ENCODE measurements around the gene ADAM29. TPM values are rescaled to one million over a fixed set of nuclear protein-coding genes. Genes with fewer than 3 reads are reported as not detected.

ADAM29 gene
- total and polyA plus RNA-seq, 2 donors (not counting 1 experiment from before 2014, with no cell fraction given) = not detected

DNA sequence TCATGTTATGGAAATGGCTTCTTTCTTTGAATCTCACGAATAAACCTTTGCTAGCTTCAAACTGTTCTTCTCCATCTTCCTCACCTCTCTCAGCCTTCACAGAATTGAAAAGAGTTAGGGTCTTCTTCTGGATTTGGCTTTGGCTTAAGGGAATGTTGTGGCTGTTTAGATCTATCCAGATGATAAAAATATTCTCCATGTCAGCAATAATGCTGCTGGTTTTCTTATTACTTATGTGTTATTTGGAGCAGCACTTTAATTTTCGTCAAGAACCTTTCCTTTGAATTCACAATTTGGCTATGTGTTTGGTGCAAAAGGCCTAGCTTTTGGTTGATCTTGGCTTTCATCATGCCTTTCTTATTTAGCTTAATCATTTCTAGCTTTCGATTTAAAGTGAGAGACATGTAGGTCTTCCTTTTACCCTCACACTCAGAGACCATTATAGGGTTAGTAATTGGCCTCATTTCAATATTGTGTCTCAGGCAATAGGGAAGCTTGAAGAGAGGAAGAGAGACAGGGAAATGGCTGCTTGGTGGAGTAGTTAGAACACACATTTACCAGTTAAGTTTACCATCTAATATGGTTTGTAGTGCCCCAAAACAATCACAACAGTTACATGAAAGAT is 5.1 kb upstream of the ADAM29 start:
- H3K4me3 ChIP-seq (ENCODE audit: control extremely low read depth in 1 of 5, extremely low read depth in 1 of 5, insufficient read depth in 1 of 5, low read depth in 2 of 5, low read length in 4 of 5) = no peak overlapping the region
- H3K27me3 ChIP-seq (replicated peaks in 1 of 4; ENCODE audit: control extremely low read depth in 1 of 4, control insufficient read depth in 3 of 4, insufficient read depth in 4 of 4, low read length in 3 of 4) = no peaks in the 10 kb centered on the region
- peaks cover 2% of the 10 kb centered on the region for H3K9me3 Mint-ChIP-seq (ENCODE audit: insufficient read depth)
- ChIA-PET CTCF (no interaction called here), POLR2A (no interaction called here)
- H3K27me3 Mint-ChIP-seq = no peaks in the 10 kb centered on the region
- H3K9ac ChIP-seq (ENCODE audit: low read length) = no peak overlapping the region
- H2AFZ ChIP-seq (ENCODE audit: insufficient read depth, low read depth, low read length, poor library complexity, severe bottlenecking) = no peak overlapping the region
- H3K4me3 Mint-ChIP-seq = no peak overlapping the region
- no peaks in the 10 kb centered on the region for H3K4me1 ChIP-seq (ENCODE audit: control insufficient read depth in 2 of 2, insufficient read depth in 2 of 2, low read length in 2 of 2)
- no peaks in the 10 kb centered on the region for H4K20me1 ChIP-seq (ENCODE audit: control insufficient read depth, insufficient read depth, low read length, poor library complexity, severe bottlenecking)
- ATAC-seq (ENCODE audit: low read depth) (no peak), DNase-seq (no peak)
- peaks cover 8% of the 10 kb centered on the region for H3K4me1 Mint-ChIP-seq
- TF ChIP-seq, protein P1, sequence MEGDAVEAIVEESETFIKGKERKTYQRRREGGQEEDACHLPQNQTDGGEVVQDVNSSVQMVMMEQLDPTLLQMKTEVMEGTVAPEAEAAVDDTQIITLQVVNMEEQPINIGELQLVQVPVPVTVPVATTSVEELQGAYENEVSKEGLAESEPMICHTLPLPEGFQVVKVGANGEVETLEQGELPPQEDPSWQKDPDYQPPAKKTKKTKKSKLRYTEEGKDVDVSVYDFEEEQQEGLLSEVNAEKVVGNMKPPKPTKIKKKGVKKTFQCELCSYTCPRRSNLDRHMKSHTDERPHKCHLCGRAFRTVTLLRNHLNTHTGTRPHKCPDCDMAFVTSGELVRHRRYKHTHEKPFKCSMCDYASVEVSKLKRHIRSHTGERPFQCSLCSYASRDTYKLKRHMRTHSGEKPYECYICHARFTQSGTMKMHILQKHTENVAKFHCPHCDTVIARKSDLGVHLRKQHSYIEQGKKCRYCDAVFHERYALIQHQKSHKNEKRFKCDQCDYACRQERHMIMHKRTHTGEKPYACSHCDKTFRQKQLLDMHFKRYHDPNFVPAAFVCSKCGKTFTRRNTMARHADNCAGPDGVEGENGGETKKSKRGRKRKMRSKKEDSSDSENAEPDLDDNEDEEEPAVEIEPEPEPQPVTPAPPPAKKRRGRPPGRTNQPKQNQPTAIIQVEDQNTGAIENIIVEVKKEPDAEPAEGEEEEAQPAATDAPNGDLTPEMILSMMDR (IDR thresholded peaks at IDR 0.05) = no peak
- no peak for TF ChIP-seq EZH2 (IDR thresholded peaks at IDR 0.05; ENCODE audit: borderline replicate concordance, insufficient read depth, low read depth, low read length, poor library complexity, severe bottlenecking)
- no CpG with 5 or more reads among the region's 3 CpGs for WGBS (ENCODE audit: insufficient coverage)
- intact Hi-C loops (cut with micrococcal nuclease) = no loop called here
- peaks cover 0 to 7% (median 1%) of the 10 kb centered on the region in 3 donors for H3K9me3 ChIP-seq (ENCODE audit: control extremely low read depth in 1 of 3, control insufficient read depth in 2 of 3, insufficient read depth in 1 of 3, low read length in 2 of 3)
- no peak overlapping the region for H3K27ac Mint-ChIP-seq
- no peak overlapping the region for H3K27ac ChIP-seq (ENCODE audit: low read length in 2 of 2)
- H3K4me2 ChIP-seq (replicated peaks; ENCODE audit: low read depth, low read length, poor library complexity, severe bottlenecking) = no peak overlapping the region
- H3K79me2 ChIP-seq (ENCODE audit: control insufficient read depth, insufficient read depth, low read length) = no peaks in the 10 kb centered on the region
- no peaks in the 10 kb centered on the region for H3K36me3 ChIP-seq (replicated peaks in 1 of 2; ENCODE audit: control extremely low read depth in 1 of 2, control insufficient read depth in 1 of 2, extremely low read depth in 1 of 2, insufficient read depth in 2 of 2, low read length in 1 of 2)

DNA sequence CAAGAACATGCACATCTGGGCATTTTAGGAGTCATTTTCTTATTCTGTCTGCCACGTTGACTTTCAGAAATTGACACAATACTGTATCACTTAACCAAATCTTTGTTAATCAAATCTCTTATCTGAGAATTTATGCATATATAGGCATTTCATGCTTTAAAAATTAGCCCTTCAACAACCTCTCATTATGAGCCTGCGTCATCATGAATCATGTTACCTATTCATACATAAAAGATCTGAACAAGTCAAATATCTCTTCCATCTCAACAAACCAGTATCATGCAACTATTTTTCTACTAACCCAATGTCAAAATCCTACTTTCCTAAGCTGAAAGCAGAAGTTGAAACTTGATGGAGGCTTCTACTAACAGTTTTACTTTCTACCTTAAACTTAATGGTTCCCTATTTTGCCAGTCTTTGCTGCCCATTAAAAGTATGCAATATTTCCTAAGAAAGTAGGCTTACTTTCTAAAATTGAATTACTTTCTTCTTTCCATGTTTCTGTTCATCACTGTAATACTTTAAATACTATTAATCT is 1.8 kb downstream of the ADAM29 start:
- Histone ChIP-seq H3K27ac (ENCODE audit: low read length in 2 of 2) (no peak overlapping the region), H3K4me2 (replicated peaks; ENCODE audit: low read depth, low read length, poor library complexity, severe bottlenecking) (no peak overlapping the region), H4K20me1 (ENCODE audit: control insufficient read depth, insufficient read depth, low read length, poor library complexity, severe bottlenecking) (no peaks in the 10 kb centered on the region), H3K36me3 (replicated peaks in 1 of 2; ENCODE audit: control extremely low read depth in 1 of 2, control insufficient read depth in 1 of 2, extremely low read depth in 1 of 2, insufficient read depth in 2 of 2, low read length in 1 of 2) (no peaks in the 10 kb centered on the region), H3K4me1 (ENCODE audit: control insufficient read depth in 2 of 2, insufficient read depth in 2 of 2, low read length in 2 of 2) (no peaks in the 10 kb centered on the region), H3K27me3 (replicated peaks in 1 of 4; ENCODE audit: control extremely low read depth in 1 of 4, control insufficient read depth in 3 of 4, insufficient read depth in 4 of 4, low read length in 3 of 4) (no peaks in the 10 kb centered on the region), H3K9me3 (ENCODE audit: control extremely low read depth in 1 of 3, control insufficient read depth in 2 of 3, insufficient read depth in 1 of 3, low read length in 2 of 3) (peaks cover 0 to 2% (median 0%) of the 10 kb centered on the region in 3 donors), H2AFZ (ENCODE audit: insufficient read depth, low read depth, low read length, poor library complexity, severe bottlenecking) (no peak overlapping the region), H3K4me3 (ENCODE audit: control extremely low read depth in 1 of 5, extremely low read depth in 1 of 5, insufficient read depth in 1 of 5, low read depth in 2 of 5, low read length in 4 of 5) (no peak overlapping the region), H3K79me2 (ENCODE audit: control insufficient read depth, insufficient read depth, low read length) (no peaks in the 10 kb centered on the region), H3K9ac (ENCODE audit: low read length) (no peak overlapping the region)
- ATAC-seq (ENCODE audit: low read depth) (no peak), DNase-seq (peak; percentile 3)
- POLR2A ChIA-PET = no interaction called here
- peaks cover 5% of the 10 kb centered on the region for H3K4me1 Mint-ChIP-seq
- CTCF ChIA-PET = no interaction called here
- H3K9me3 Mint-ChIP-seq (ENCODE audit: insufficient read depth) = peaks cover 3% of the 10 kb centered on the region
- TF ChIP-seq EZH2 (IDR thresholded peaks at IDR 0.05; ENCODE audit: borderline replicate concordance, insufficient read depth, low read depth, low read length, poor library complexity, severe bottlenecking) = no peak
- TF ChIP-seq, protein P1 (IDR thresholded peaks at IDR 0.05) = no peak
- no peaks in the 10 kb centered on the region for H3K27me3 Mint-ChIP-seq
- no peak overlapping the region for H3K27ac Mint-ChIP-seq
- 71% methylated on average over 1 of the region's 2 CpGs for WGBS (ENCODE audit: insufficient coverage)
- intact Hi-C loops (cut with micrococcal nuclease) = no loop called here
- no peak overlapping the region for H3K4me3 Mint-ChIP-seq
